IMR-90 (cell line): ENCODE measurements around the gene TSPAN1. TPM values are rescaled to one million over a fixed set of nuclear protein-coding genes. Genes with fewer than 3 reads are reported as not detected.

Experiments used
- polyA plus RNA-seq, 3 experiments: library from polyadenylated mRNA; depleted of rRNA; stranded (reverse); fragments of >200 nt; gene quantifications; 2 replicates each; pipeline ENCODE4 v1.2.3, GENCODE V29; 2012; ENCODE audit warnings: low replicate concordance in 1 of 3
- total RNA-seq: library from RNA; depleted of rRNA; stranded (reverse); fragments of >200 nt; gene quantifications from 2 replicates; pipeline ENCODE4 v1.2.3, GENCODE V29; 2012
- TF ChIP-seq, protein P1 (sequence below): conservative IDR thresholded peaks from 2 replicates; pipeline ENCODE4 v1.5.1; 2012; ENCODE audit warnings: mild to moderate bottlenecking, low read depth, low read length, improper control_type of control experiment

Gene TSPAN1
- total and polyA plus RNA-seq, 2 of the 4 experiments (the other 2 are of a cell fraction) = 0.18 to 0.82 TPM

GRCh38 chr1:46197964-46198811 is 23.3 kb downstream of the TSPAN1 start, which contains the start of gene POMGNT1 (continued):
- TF ChIP-seq, protein P1, sequence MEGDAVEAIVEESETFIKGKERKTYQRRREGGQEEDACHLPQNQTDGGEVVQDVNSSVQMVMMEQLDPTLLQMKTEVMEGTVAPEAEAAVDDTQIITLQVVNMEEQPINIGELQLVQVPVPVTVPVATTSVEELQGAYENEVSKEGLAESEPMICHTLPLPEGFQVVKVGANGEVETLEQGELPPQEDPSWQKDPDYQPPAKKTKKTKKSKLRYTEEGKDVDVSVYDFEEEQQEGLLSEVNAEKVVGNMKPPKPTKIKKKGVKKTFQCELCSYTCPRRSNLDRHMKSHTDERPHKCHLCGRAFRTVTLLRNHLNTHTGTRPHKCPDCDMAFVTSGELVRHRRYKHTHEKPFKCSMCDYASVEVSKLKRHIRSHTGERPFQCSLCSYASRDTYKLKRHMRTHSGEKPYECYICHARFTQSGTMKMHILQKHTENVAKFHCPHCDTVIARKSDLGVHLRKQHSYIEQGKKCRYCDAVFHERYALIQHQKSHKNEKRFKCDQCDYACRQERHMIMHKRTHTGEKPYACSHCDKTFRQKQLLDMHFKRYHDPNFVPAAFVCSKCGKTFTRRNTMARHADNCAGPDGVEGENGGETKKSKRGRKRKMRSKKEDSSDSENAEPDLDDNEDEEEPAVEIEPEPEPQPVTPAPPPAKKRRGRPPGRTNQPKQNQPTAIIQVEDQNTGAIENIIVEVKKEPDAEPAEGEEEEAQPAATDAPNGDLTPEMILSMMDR = peak; percentile 18; the same call in 1 of the 2 replicates
